ENCODE data around the gene KCNN1. TPM values are rescaled to one million over a fixed set of nuclear protein-coding genes. Genes with fewer than 3 reads are reported as not detected.

Gene KCNN1
- total and polyA plus RNA-seq, 2 experiments from 2014 or later, result 2.2 to 29.8 TPM

- H2AFZ ChIP-seq, result 0 out of 2 replicates have a peak overlapping the region, but pooled peaks have one; percentile 28
- no peak for TF ChIP-seq ZNF331 (CRISPR knock-in tag; IDR thresholded peaks at IDR 0.05; ENCODE audit: low read depth)
- TF ChIP-seq STAT1 (IDR thresholded peaks at IDR 0.05; ENCODE audit: unreplicated experiment), result no peak
- TF ChIP-seq EZH2phosphoT487 (IDR thresholded peaks at IDR 0.05; ENCODE audit: unreplicated experiment), result no peak
- peak; percentile 46 for TF ChIP-seq REST (IDR thresholded peaks at IDR 0.05; ENCODE audit: unreplicated experiment)
- no peak for TF ChIP-seq EZH2 (IDR thresholded peaks at IDR 0.05; ENCODE audit: low read depth, unreplicated experiment)
- no peaks in the 10 kb centered on the region for H3F3A ChIP-seq (replicated peaks; ENCODE audit: low read depth)
- no peak overlapping the region for H3K4me3 ChIP-seq
- H3K27ac ChIP-seq (ENCODE audit: low read depth), result no peak overlapping the region
- Mint-ChIP-seq H3K27ac (no peak overlapping the region), H3K36me3 (ENCODE audit: low read depth) (no peaks in the 10 kb centered on the region), H3K27me3 (ENCODE audit: insufficient read depth, low read depth, poor library complexity) (peaks cover 21% of the 10 kb centered on the region), H3K4me1 (peaks cover 5% of the 10 kb centered on the region), H3K4me3 (no peak overlapping the region), H3K9me3 (no peaks in the 10 kb centered on the region)
- no peaks in the 10 kb centered on the region for H3K27me3 ChIP-seq (ENCODE audit: insufficient read depth)
- no peaks in the 10 kb centered on the region for H4K20me1 ChIP-seq (replicated peaks; ENCODE audit: insufficient read depth)
- DNase-seq (ENCODE audit: low spot score) (no peak), ATAC-seq (no peak)
- no peaks in the 10 kb centered on the region for H3K4me1 ChIP-seq (ENCODE audit: insufficient read depth)
- H3K79me2 ChIP-seq (replicated peaks; ENCODE audit: insufficient read depth), result no peaks in the 10 kb centered on the region
- H3K9me2 ChIP-seq (ENCODE audit: insufficient read depth), result no peaks in the 10 kb centered on the region
- no peaks in the 10 kb centered on the region for H3K36me3 ChIP-seq (ENCODE audit: insufficient read depth)
- no peak overlapping the region for H3K4me2 ChIP-seq
These were observed 56.8 kb downstream of the KCNN1 start for GRCh38 chr19:18023622-18024251.

GRCh38 chr19:18027151-18027550 is 60.2 kb downstream of the KCNN1 start:
- H3K9me2 ChIP-seq (ENCODE audit: insufficient read depth), result no peaks in the 10 kb centered on the region
- no peak overlapping the region for H2AFZ ChIP-seq
- H3K27ac ChIP-seq (ENCODE audit: low read depth), result no peak overlapping the region
- Mint-ChIP-seq H3K27me3 (ENCODE audit: insufficient read depth, low read depth, poor library complexity) (peaks cover 11% of the 10 kb centered on the region), H3K9me3 (no peaks in the 10 kb centered on the region), H3K4me3 (no peak overlapping the region), H3K36me3 (ENCODE audit: low read depth) (no peaks in the 10 kb centered on the region), H3K27ac (no peak overlapping the region), H3K4me1 (peaks cover 4% of the 10 kb centered on the region)
- no peak overlapping the region for H3K4me2 ChIP-seq
- no peak for ATAC-seq
- H4K20me1 ChIP-seq (replicated peaks; ENCODE audit: insufficient read depth), result no peaks in the 10 kb centered on the region
- H3K36me3 ChIP-seq (ENCODE audit: insufficient read depth), result no peaks in the 10 kb centered on the region
- H3F3A ChIP-seq (replicated peaks; ENCODE audit: low read depth), result no peaks in the 10 kb centered on the region
- H3K4me3 ChIP-seq, result no peak overlapping the region
- H3K79me2 ChIP-seq (replicated peaks; ENCODE audit: insufficient read depth), result no peaks in the 10 kb centered on the region
- H3K27me3 ChIP-seq (ENCODE audit: insufficient read depth), result no peaks in the 10 kb centered on the region
- H3K4me1 ChIP-seq (ENCODE audit: insufficient read depth), result no peaks in the 10 kb centered on the region
- no peak for DNase-seq (ENCODE audit: low spot score)
- TF ChIP-seq POLR2AphosphoS5 (IDR thresholded peaks at IDR 0.05; ENCODE audit: low read depth) (no peak), CREB1 (CRISPR knock-in tag; IDR thresholded peaks at IDR 0.05; ENCODE audit: low read depth) (no peak), NANOG (IDR thresholded peaks at IDR 0.05; ENCODE audit: borderline replicate concordance) (no peak), ZNF462 (CRISPR knock-in tag; IDR thresholded peaks at IDR 0.05) (no peak), JUNB (IDR thresholded peaks at IDR 0.05; ENCODE audit: unreplicated experiment) (no peak), ZNF114 (CRISPR knock-in tag; IDR thresholded peaks at IDR 0.05) (no peak)
